ENCODE results near the gene SRXN1.
"Not testable (repeated sequence)": the region's sequence is repeated elsewhere in the genome, so short reads cannot be mapped to it uniquely, and the experiment has no call there.

Gene SRXN1

DNA sequence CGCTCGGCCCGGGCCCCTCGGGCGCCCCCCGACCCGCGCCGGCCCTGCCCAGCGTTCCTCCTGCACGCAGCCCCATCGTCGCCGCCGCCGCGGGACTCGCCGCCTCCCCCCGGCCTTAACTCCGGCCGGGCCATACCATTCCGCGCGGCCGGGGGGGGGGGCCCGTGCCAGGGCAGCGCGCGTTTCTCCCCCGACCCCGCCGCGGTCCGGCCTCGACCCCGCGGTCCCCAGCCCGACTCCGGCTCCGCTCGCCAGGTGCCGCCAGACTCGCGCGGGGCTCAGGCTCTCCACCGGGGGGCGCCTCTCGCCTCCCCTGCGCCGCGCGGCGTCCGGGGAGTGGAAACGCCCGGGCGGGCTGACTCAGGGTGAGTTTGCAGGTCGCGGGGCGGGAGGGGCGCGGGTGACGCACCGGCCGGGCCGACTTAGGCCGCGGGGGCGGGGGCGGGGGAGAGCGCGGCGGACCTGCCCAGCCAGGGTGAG lies at the start of gene SRXN1:
TSS of gene SRXN1 (minus strand) at position 91 of the 480 bp plus-strand sequence. CDS start at position 76, 15 bp downstream.
- peak; percentile 77 to 78 for DNase-seq

DNA sequence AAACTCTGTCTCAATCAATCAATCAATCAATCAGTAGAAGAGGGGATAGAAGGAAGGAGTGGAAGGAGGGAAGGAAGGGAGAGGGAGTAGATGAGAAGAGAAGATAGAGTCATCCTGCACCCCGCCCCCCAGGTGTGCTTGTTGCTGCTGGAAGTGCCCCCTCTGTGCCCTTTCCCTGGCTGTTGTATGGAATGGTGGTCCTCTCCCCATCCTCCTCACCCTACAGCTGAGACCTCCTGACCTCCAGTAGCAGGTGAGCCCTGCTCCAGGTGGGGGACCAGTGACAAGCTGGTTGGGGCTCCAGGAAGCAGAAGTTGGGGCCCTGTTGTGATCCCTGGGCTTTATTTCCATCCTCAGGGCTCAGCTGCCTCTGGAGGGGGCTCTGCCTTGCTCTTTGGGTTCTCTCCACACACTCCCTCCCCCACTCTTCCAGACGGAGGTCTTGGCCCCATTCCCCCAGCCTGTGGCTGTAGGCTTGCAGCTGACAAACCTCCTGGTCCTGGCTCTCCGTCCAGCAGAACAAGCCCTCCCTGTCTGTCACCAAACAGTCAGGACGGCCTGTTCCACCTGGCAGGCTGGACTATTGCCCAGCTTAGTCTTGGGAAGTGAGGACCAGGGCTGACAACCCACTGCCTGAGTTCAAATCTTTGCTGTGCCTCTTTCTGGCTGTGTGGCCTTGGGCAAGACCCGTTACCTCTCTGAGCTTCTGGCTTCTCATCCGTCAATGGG lies 48.6 kb upstream of the SRXN1 start:
- DNase-seq: no peak

DNA sequence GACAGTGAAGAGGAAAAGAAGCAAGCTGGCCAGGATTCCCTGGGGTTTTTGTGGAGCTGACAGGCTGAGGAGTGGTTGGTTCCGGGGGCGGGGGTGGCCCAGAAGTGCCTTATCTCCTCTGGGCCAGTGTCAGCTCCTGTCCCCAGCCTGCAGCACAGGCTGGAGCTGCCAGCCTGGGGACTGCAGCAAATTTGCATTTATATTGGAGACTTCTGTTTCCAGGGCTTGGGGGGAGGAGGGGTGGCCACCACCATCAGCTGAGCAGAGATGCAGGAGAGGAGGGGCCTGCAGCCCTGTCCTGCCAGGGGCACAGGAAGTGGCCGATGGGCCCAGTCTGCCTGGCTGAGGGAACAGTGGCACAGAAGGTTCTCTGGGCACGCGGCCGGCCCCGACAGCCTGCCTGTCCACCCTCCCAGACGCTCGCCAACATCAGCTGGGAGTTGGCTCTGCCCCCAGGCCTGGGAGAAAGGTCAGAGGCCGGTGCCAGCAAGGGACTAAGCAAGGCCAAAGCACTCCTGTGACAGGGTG lies 46.9 kb upstream of the SRXN1 start:
- DNase-seq: no peak

DNA sequence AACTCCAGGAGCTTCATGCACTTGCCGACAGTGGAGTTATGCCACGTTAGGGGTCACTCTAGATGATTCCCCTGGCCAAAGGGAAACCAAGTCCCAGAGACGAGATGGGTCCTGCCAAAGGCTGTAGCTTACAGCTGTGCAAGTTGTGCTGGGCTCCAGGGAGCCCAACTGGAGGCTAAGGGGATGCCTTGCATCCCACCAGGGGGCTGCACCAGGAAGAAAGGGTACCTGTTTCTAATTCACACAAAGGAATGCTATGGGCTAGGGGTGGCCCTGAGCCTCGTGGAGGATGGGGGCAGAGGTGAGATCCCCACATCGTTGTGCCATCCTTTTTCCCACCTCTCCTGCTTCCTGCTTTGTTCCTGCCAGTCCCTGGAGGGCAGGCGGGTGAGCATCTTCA lies 46.3 kb upstream of the SRXN1 start:
- DNase-seq: no peak

DNA sequence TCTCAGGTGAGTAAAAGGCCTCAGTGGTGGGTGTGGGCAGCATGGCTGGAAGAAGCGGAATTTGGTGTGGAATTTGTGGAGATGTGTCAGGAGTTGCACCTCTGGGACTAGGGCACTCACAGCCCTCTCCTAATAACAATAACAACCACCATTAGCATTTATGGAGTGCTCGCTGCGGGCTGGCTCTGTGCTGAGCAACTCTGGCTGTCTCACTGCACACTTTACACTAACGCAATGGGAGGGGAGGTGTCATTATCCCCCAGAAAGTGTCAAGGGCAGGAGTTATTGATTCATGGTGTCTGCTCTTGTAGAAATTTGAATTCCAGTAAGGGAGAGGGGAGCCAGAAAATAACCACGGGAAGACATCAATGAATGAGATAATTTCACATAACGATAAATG lies 45.3 kb upstream of the SRXN1 start:
- DNase-seq: no peak

DNA sequence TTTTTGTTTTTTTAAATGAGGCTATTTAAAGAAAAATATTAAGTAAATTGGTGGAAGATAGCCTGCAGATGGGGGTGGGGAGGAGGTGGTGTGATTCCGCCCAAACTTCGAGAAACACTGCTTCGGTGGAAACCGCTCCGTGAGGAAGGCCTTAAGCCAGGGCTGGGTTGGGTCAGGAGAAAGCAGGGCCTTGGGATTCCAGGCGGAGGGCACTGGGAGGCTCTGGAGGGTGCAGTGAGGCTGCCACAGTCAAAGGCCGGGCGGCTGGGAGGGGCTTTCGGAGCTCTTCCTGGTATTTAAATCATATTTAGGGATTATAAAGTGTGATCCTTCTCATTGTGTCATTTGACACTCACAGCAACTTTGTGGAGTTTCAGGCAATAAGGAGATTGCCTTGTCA lies 44.8 kb upstream of the SRXN1 start:
- DNase-seq: no peak

DNA sequence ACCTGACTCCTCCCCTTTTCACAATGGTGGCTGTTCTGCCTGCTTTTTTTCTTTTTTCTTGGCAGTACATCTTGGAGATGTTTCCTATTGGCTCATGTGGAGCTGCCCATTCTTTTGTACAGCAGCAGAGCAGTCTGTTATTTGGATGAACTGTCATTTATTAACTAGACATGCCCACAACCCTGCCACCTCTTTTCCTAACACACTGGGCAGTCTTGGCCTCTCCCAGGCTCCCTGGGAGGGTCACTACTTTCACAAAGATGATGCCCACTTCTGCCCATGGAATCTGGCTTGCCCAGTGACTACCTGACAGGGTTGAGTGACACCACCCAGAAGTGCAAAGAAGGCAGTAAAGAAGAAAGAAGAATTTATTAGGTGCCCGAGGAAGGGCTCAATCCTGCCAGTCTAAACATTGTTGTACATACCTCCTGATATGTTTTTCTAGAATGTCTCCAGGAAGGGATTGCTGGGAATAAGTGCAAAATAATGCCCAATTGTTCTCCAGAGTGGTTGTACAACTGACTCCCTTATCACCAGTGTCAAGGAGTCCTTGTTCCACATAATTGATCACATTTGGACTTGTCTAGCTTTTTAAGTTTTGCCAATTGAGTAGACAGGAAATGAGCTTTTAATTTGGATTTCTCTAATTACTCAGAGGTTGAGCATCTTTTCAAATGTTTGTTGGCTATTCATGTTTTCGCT lies 42.3 kb upstream of the SRXN1 start:
- no peak for DNase-seq

DNA sequence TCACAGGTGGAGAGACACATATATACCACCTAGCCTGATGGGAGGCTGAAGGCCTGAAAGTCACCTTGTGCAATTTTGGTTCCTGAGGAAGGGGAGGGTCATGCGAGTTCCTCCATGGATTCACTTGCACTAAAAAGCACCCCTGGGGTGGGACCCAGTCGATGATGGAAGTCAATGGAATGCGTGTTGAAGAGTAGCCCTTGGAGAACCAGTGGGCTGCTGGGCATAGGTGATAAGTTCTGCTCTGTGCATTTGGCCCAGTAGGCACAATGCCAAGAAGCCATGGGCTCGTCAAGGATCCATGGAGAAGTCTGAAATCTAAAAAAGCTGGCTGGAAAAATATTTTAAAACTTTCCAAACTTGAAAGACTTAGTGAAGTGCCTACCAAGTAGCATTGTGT lies 41.5 kb upstream of the SRXN1 start:
- no peak for DNase-seq

DNA sequence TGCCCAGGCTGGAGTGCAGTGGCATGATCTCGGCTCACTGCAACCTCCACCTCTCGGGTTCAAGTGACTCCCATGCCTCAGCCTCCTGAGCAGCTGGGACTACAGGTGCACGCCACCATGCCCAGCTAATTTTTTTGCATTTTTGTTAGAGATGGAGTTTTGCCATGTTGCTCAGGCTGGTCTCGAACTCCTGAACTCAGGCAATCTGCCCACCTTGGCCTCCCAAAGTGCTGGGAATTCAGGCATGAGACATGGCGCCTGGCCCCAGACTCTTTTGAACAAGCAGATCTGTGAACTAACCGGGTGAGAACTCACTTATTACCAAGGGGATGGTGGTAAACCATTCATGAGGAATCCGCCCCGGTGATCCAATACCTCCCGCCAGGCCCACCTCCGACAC lies 40.8 kb upstream of the SRXN1 start:
- DNase-seq: not testable (repeated sequence)

DNA sequence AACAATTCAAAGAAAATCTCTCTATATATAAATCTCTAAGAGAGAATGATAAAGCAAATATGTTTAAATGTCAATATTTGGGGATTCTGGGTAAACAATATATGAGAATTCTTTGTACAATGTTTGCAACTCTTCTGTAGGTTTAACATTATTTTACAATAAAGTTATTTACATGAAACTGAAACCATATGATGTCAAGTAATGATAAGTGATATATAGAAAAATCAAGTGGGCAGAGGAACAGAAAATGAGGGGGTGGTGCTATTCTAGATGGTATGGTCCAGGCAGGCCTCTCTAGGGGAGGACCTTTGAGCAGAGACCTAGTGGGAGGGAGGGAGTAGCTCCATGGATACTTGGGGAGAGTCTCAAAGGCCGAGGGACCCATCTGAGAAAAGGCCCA lies 39.0 kb upstream of the SRXN1 start:
- no peak for DNase-seq

DNA sequence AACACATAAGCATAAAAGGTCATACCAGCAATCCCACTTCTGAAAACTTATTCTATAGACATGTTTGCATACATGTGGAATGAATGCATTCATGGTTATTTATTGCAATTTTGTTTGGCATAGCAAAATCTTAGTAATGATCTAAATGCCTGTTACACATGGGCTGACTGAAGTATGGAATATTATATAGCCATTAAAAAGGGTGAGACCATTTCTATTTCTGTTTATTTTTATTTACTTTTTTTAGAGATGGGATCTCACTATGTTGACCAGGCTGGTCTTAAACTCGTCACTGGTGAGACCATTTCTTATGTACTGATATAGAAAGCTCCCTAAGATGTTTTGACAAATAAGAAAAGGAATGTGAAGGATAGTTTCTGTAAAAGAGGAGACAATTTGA lies 36.9 kb upstream of the SRXN1 start:
- no peak for DNase-seq

DNA sequence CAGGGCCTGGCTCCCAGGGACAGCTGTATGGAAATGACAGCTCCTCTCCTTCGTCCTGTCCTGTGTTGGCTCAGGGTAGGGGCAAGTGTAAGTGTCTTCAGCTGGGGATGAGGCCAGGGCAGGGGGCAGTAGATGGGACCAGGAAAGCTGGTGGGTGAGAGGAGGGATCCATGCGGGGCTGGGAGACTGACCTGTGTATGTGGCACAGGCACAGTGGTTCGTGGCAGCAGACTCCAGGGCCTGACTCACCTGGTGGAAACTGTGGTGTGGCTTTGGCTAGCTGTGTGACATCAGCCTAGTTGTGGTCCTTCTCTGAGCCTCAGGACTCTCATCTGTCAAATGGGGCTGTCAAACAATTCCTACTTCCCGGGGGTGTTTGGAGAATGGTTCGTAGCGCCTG lies 36.3 kb upstream of the SRXN1 start:
- DNase-seq: no peak

DNA sequence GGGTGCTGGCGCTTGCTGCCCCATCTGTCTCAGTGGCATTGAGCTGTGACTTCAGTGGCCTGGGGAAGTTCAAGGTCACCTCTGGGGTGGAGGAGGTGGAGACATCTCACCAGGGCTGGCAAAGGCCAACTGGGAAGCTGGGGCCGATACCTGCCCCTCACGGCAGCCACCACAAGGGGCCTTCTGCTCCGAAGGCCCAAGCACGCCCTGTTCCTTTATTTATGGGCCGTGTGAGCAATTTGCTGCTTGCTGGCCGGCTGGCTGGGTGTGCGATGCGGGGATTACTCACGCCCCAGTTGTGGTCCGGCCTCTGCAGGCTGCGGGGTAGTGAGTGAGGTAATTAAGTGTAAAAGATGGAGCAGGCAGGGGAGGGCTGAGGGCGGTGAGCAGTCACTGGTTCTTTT lies 35.8 kb upstream of the SRXN1 start:
- DNase-seq: no peak

DNA sequence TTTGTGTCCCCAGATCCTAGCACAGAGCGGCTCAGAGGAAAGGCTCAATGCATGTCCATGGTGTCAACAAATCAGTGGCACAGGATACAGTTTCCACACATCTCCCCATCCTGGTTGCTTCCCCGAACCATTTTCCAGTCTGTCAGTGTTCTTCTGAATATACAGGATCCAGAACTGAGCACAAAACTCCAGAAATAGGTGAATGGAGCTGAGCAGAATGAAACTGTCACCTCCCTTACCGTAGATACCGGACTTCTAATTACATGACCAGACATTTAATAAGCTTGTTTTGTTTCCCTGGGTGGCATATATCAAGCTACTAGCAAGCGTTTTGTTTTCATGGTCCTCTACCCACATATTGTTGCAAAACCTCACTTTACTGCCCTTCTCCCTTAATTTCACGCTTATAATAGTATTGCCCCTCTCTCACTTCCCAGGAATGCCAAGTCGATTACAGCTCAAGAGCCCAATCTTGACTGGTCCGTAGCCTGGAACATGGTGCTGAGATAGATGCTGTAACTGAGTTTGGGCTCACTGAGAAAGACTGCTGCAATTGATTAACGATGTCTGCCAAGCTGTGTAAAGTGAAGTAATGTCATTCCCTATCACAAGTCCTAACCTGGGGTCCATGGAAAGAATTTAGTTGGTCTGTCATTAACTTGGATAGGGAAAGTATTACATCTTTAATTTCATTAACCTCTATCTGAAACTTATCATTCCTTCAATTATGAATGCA lies 34.6 kb upstream of the SRXN1 start:
- DNase-seq: no peak

DNA sequence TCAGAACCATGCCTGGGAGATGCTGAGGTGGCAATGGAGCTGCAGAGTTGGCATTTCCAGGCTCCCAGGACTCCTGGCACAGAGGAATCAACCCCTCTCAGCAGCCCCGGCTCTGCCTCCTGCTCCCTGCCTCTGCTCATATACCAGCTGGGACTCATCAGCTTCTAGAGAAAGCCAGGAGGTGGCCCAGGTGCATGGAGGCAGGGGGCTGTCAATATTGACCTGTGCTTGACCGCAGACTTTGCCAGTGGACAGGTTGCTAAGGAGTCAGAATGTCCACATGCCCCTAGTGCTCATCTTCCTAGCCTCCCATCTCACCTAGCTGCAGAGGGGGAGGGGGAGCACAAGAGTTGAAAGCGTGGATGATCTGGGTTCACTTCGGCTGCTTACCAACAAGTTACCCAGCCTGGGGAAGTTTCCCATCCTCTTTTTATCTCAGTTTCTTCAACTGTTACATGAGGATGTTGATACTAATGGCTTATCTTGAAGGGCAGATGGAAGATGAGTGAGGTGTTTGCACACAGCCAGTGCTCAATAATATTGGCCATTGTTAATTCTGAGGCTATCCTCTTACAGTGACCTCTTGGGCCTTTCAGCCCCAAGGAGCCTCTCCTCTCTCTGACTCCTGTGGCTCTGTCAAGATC lies 31.8 kb upstream of the SRXN1 start:
- DNase-seq: no peak

DNA sequence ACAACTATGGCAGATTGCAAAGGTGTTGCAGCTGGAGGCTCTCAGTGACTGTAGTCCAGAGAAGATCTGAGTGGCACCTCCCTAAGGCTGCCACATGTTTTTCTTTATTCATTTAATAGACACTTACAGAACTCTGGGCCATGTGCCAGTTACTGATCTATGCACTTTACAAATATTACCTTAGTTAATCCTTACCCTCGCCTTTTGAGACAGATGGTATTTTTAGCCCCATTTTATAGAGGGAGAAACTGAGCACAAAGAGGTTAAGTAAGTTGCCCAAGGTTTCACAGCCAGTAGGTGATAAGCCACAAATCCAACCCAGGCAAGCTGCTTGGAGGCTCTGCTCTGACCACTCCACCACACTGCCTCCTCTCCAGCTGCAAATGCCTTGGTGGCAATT lies 29.1 kb upstream of the SRXN1 start:
- peak in 1 of 2 experiments; percentile 12 for DNase-seq

DNA sequence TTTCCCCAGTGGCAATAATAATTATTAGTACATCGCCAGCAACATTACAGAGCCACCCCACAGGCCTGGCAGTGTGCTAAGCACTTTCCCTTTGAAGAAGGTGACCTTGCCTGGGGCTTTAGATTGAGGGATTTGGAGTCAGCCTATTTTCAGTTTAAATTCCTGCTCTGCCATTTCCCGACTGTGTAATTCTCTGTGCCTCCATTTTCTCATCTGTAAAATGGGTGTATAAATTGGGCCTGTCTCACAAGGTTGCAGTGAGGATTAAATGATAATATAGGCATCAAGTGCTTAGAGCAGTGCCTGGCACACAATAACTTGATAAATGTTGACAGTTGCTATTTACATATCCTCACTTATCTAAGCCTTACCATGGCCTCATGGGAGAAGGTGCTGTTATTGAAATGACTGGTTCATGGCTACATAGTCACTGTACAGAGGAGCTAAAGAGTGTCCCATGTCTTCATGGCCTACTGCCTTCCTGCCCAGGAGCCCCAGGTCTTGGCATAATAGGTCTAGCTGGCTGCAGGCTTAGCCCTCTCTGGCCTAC lies 27.7 kb upstream of the SRXN1 start:
- no peak for DNase-seq

DNA sequence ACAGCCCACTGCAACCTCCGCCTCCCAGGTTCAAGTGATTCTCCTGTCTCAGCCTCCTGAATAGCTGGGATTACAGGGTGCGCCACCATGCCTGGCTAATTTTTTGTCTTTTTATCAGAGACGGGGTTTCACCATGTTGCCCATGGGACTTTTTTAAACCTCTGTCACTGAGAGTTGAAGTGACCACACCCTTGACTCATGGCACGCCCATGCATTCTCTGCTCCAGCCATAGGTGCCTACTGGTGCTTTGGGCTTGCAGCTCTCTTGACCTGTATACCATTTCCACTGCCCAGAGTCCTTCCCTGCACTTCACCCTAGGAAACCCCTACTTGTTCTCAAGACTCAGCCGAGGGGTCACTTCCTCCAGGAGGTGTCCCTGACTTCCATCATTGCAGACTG lies 25.0 kb upstream of the SRXN1 start:
- DNase-seq: no peak

DNA sequence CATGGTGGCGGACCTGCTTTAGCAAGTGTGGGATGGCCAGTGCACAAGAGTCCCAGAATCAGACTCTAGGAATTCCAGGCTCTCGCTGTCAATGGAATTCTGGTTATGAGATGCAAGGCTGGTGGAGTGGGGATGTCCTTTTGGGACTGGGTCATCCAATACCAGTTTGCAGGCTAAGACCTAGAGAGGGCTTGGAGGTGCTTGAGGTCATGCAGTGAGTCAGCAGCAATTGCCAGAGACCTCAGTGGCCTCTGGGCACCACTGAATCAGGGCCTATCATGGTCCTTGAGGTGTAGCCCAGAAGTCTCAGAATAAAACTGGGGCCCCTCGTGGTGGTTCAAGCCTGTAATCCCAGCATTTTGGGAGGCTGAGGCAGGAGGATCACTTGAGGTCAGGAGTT lies 24.0 kb upstream of the SRXN1 start:
- no peak for DNase-seq

DNA sequence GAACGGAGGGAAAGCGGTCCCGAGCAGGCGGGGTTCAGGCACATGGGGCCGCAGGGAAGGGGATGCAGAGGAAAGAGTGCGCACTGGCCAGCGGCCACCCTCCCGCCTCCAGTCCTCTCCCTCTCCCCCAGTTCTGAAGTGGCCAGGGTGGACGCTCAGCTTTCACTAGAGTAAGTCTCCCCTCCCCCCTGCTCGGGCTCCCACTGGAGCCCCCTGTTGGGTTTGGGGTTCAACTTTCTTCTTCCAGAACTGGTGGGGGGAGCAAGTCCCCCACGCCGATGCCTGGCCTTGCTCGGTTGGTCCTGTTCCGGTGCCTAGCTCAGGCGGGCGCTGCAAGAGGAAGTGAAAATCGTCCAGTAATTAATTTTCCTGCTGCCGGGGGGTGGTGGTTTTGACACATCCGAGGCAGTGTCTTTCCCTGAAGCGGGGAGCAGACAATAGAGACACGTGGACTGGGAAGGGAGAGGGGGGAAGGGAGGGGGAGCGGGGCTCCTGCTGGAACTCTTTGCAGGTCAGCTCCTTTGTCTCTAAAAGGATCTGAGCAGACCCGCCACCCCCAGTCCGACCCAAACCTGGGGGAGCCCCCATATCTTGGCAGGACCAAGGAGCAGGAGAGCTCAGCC lies 23.4 kb upstream of the SRXN1 start:
- peak; percentile 71 to 87 for DNase-seq

DNA sequence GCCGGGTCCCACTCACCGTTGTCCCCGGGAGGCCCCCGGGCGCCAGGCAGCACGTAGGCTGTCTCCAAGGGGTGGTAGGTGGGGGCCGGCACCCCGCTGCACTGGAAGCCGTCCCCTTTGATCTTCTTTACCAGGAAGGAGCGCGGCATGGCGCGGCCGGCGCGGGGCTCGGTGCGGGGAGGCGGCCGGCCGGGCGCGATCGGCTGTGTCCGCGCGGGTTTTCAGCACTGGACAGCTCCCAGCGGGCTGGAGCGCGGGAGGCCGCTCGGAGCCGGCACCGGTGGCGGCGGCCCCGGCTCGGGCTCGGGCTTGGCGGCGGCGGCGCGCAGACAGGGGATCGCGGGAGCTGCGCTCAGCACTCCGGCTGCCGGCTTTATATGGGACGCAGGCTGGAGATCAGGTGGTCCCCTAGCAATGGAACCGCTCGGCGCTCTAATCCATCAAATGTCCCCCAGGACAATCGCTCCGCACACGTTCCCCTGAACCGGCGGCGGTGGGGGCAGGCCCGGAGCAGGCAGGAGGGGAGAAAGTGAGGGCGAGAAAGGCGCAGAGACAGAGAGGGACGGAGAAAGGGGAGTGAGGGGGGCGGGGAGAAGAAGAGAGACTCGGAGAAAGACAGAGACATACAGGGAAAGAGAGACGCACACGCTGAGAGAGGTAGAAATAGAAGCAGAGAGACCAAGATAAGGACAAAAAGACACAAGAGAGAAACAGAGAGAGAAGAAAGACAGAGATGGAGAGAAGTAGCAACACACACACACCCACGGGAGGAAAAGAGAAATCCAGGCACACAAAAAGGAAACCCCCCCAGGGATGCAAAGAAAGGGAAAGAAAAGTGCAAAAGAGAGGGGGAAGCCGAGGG lies 22.7 kb upstream of the SRXN1 start, which contains the start of gene SCRT2:
TSS of gene SCRT2 (minus strand) at position 350 of the 862 bp plus-strand sequence. CDS start at position 149, 201 bp downstream.
- peak in 1 of 2 experiments; percentile 14 for DNase-seq

Data from NCI-H2081 (cell line).